ENCODE data around the gene ABHD16A. TPM values are rescaled to one million over a fixed set of nuclear protein-coding genes. Genes with fewer than 3 reads are reported as not detected.

Gene ABHD16A
- total and polyA plus RNA-seq, 4 donors, result 26.6 to 59.4 (median 34.9) TPM

- peak overlapping the region; percentile 85 to 98 for H3K9ac ChIP-seq (ENCODE audit: low read depth in 1 of 2, low read length in 2 of 2)
- peak overlapping the region; percentile 72 to 96 (median 73) for H3K4me3 ChIP-seq (ENCODE audit: low read depth in 1 of 3, low read length in 3 of 3)
- H3K4me1 ChIP-seq (ENCODE audit: control insufficient read depth in 4 of 4, insufficient read depth in 4 of 4, low read length in 3 of 4), result peaks cover 0 to 17% (median 14%) of the 10 kb centered on the region in 4 donors
- no peaks in the 10 kb centered on the region for H3K27me3 ChIP-seq (ENCODE audit: control insufficient read depth in 4 of 4, insufficient read depth in 4 of 4, low read length in 3 of 4)
- H3K27ac ChIP-seq (ENCODE audit: low read depth in 1 of 2, low read length in 2 of 2), result peak overlapping the region; percentile 94
- H3K36me3 ChIP-seq (ENCODE audit: control insufficient read depth in 4 of 4, insufficient read depth in 3 of 4, low read depth in 1 of 4, low read length in 3 of 4), result peaks cover 0 to 7% (median 4%) of the 10 kb centered on the region in 4 donors
- H3K9me3 ChIP-seq (ENCODE audit: control insufficient read depth in 4 of 4, low read length in 3 of 4), result no peaks in the 10 kb centered on the region
- TF ChIP-seq HNF4G (IDR thresholded peaks at IDR 0.05) (no peak), HNF4A (conservative IDR thresholded peaks at IDR 0.05) (no peak), FOXA1 (IDR thresholded peaks at IDR 0.05) (no peak), RXRA (IDR thresholded peaks at IDR 0.05) (no peak), TAF1 (conservative IDR thresholded peaks at IDR 0.05) (no peak), SP1 (IDR thresholded peaks at IDR 0.05) (no peak), EGR1 (IDR thresholded peaks at IDR 0.05; ENCODE audit: low read depth in 2 of 2) (no peak), ATF3 (IDR thresholded peaks at IDR 0.05) (no peak), GABPA (IDR thresholded peaks at IDR 0.05 in 1 of 2, conservative IDR thresholded peaks at IDR 0.05 in 1 of 2) (no peak), ZBTB33 (IDR thresholded peaks at IDR 0.05) (no peak), JUND (IDR thresholded peaks at IDR 0.05) (no peak), NR2F2 (IDR thresholded peaks at IDR 0.05) (no peak), RAD21 (IDR thresholded peaks at IDR 0.05) (no peak), REST (IDR thresholded peaks at IDR 0.05) (no peak), FOXA2 (IDR thresholded peaks at IDR 0.05) (no peak), MAX (IDR thresholded peaks at IDR 0.05) (no peak), YY1 (IDR thresholded peaks at IDR 0.05) (no peak), CTCF (IDR thresholded peaks at IDR 0.05; ENCODE audit: low read depth, low read length, missing input control) (no peak)
- WGBS, result under 1% methylated on average over 10 of the region's 10 CpGs
- no peak for DNase-seq (ENCODE audit: low spot score)
Observed at GRCh38 chr6:31702405-31702818, 712 bp downstream of the ABHD16A start.

Data from liver (tissue), 9 donors.